PFSK-1 (cell line): Measurements from ENCODE around the gene NIBAN1.

Experiments
- FOXP2 ChIP-seq: optimal IDR thresholded peaks from 2 replicates; pipeline ENCODE3; 2011; ENCODE audit warnings: borderline replicate concordance, control low read depth, inconsistent platforms; ENCODE audit not compliant: insufficient read depth; ENCODE audit errors: extremely low read length, extremely low read depth
- POLR2AphosphoS5 ChIP-seq: IDR thresholded peaks from 2 replicates; pipeline ENCODE4 v1.6.1; 2012; ENCODE audit warnings: low read depth, mild to moderate bottlenecking, control low read depth, low read length, moderate library complexity
- REST ChIP-seq, 2 experiments: IDR thresholded peaks; 2 replicates each; pipeline versions ENCODE4 v1.6.1 to v1.8.0; 2011 to 2012; ENCODE audit warnings: low read depth in 2 of 2, low read length in 2 of 2, control low read depth in 1 of 2, inconsistent platforms in 1 of 2, mild to moderate bottlenecking in 1 of 2, moderate library complexity in 1 of 2; ENCODE audit not compliant: insufficient read depth in 1 of 2
- SIN3A ChIP-seq: IDR thresholded peaks from 2 replicates; pipeline ENCODE4 v1.6.1; 2012; ENCODE audit warnings: mild to moderate bottlenecking, low read length, moderate library complexity, borderline replicate concordance; ENCODE audit not compliant: insufficient read depth
- TAF1 ChIP-seq: IDR thresholded peaks from 2 replicates; pipeline ENCODE4 v1.6.1; 2012; ENCODE audit warnings: low read length, control low read depth, borderline replicate concordance; ENCODE audit not compliant: insufficient read depth

Gene NIBAN1

DNA sequence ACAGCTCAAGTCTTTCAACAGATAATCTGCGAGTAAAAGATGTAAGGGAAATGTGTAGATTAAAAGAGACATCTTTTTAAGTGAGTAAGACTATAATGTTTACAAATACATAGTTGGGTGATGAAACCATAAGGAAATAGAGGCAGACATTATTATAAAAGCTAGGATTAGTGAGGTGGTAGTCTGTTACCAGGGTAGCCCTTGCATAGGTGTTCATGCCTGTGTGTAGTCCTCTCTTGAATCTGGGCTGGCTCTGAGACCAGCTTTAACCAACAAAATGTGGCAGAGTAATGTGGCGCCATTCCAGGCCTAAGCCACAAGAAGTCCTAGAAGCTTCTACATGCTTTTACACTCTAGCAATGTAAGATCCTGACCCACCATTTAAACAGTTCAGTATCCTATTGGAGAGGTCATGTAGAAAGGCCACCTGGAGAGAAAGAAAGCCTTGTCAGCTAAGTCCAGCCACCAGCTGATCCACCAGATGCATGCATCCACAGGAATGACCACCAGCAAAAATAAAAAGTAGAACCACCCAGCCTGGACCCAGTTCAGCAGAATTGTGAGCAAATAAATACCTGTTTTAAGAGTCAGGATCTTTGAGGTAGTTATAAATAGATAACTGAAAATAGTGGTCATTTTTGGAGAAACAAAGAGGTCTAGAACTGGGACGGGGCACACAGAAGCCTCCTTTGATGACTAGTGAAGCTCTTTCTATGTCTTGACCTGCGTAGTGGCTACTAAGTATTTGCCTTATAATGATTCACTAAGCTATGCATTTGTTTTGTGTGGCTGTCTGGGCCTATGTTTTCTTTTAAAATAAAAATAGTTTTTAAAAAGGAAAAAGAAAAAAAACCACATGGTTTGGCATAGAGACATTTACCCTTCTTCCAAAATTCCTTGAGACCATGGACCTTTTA lies 8.1 kb downstream of the NIBAN1 start:
- TF ChIP-seq FOXP2: no peak

DNA sequence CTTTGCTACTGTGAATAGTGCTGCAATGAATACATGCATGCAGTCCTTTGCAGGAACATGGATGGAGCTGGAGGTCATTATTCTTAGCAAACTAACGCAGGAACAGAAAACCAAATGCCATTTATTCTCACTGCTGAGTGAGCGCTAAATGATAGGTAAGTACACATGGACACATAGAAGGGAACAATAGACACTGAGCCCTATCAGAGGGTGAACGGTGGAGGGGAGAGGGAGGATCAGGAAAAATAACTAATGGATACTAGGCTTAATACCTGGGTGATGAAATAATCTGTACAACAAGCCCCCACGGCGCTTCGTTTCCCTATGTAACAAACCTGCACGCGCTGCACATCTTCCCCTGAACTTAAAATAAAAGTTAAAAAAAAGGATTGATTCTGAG lies 8.9 kb downstream of the NIBAN1 start:
- TF ChIP-seq SIN3A (no peak), REST (IDR thresholded peaks at IDR 0.05; ENCODE audit: insufficient read depth in 1 of 2, low read depth in 2 of 2, low read length in 2 of 2) (no peak)

GRCh38 chr1:184959626-184960025 lies 14.7 kb downstream of the NIBAN1 start:
- TF ChIP-seq POLR2AphosphoS5: no peak
- no peak for TF ChIP-seq REST (IDR thresholded peaks at IDR 0.05; ENCODE audit: insufficient read depth in 1 of 2, low read depth in 2 of 2, low read length in 2 of 2)

DNA sequence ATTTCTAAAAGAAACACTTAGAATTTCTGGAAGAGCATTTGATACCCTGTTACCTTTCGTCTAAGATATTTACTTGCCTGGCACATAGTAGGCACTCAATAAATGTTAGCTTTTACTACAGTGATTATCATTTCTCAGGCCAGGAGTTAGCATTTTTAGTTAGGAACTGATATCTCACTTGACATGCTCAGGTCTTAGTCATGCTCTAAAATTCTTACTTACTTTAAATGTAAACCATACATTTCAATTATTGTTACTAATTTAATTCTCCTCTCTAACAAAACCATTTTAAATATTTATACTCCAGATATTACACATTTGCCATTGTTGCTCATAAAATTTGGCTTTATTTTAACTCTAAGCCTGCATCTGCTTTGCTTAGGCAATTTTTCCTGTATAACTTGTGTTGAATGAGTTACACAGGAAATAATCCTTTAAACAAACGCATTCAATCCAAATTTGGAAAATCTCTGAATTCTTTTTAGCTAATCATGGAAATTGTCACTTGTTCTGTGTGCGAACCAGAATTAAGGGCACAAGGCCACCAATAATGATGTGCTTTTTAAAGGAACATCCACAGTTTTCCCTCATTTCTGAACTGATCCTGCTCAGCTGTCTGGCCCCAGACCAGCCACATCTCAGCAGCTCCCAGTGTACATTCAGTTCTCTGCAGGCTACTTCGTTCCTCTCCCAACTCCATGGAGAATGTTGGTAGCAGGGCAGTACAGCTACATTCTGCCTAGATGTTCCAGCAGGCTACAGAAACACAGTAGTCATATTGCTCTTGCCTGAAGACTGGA lies 15.6 kb downstream of the NIBAN1 start:
- no peak for TF ChIP-seq TAF1

- TF ChIP-seq TAF1 (no peak), POLR2AphosphoS5 (no peak), FOXP2 (no peak), REST (IDR thresholded peaks at IDR 0.05; ENCODE audit: insufficient read depth in 1 of 2, low read depth in 2 of 2, low read length in 2 of 2) (no peak), SIN3A (no peak)
These were observed 17.2 kb downstream of the NIBAN1 start for GRCh38 chr1:184956999-184957700.
